ENCODE results near the gene ISLR. TPM values are rescaled to one million over a fixed set of nuclear protein-coding genes. Genes with fewer than 3 reads are reported as not detected.

ISLR gene
- total and polyA plus RNA-seq, 2 donors (not counting 1 experiment from before 2014, with no cell fraction given) = 14.0 to 17.3 TPM

- Histone ChIP-seq H3K9me3 (ENCODE audit: control insufficient read depth, insufficient read depth, low read depth, low read length) (no peaks in the 10 kb centered on the region), H3K27me3 (ENCODE audit: control insufficient read depth, insufficient read depth, low read length) (peaks cover 3% of the 10 kb centered on the region), H4K20me1 (ENCODE audit: control insufficient read depth, extremely low read depth, insufficient read depth, low read length) (no peaks in the 10 kb centered on the region), H3K79me2 (ENCODE audit: control insufficient read depth, insufficient read depth, low read length) (no peaks in the 10 kb centered on the region), H3K4me3 (replicated peaks in 1 of 4; ENCODE audit: control extremely low read depth in 1 of 4, insufficient read depth in 1 of 4, low read depth in 3 of 4, low read length in 4 of 4) (no peak overlapping the region), H3K4me2 (ENCODE audit: extremely low read depth, insufficient read depth, low read length) (no peak overlapping the region), H3K4me1 (ENCODE audit: control insufficient read depth, extremely low read depth, insufficient read depth, low read length) (no peaks in the 10 kb centered on the region), H2AFZ (ENCODE audit: low read length) (no peak overlapping the region), H3K9ac (ENCODE audit: insufficient read depth, low read length) (no peak overlapping the region), H3K27ac (ENCODE audit: insufficient read depth, low read length) (no peak overlapping the region), H3K36me3 (ENCODE audit: control insufficient read depth, insufficient read depth, low read length) (no peaks in the 10 kb centered on the region)
- TF ChIP-seq EZH2 (IDR thresholded peaks at IDR 0.05; ENCODE audit: low read length, missing control alignments) = no peak
- TF ChIP-seq CTCF (conservative IDR thresholded peaks at IDR 0.05 in 1 of 2, IDR thresholded peaks at IDR 0.05 in 1 of 2; ENCODE audit: low read depth in 1 of 2, low read length in 2 of 2) = no peak
- DNase-seq (ENCODE audit: low read depth in 2 of 2) = no peak
These were observed 12.3 kb downstream of the ISLR start for GRCh38 chr15:74185710-74186348.

GRCh38 chr15:74188216-74188615 is 14.7 kb downstream of the ISLR start:
- H3K9me3 ChIP-seq (ENCODE audit: control insufficient read depth, insufficient read depth, low read depth, low read length) = no peaks in the 10 kb centered on the region
- no peaks in the 10 kb centered on the region for H4K20me1 ChIP-seq (ENCODE audit: control insufficient read depth, extremely low read depth, insufficient read depth, low read length)
- H3K27me3 ChIP-seq (ENCODE audit: control insufficient read depth, insufficient read depth, low read length) = no peaks in the 10 kb centered on the region
- H3K9ac ChIP-seq (ENCODE audit: insufficient read depth, low read length) = no peak overlapping the region
- H3K4me2 ChIP-seq (ENCODE audit: extremely low read depth, insufficient read depth, low read length) = no peak overlapping the region
- no peak for TF ChIP-seq EZH2 (IDR thresholded peaks at IDR 0.05; ENCODE audit: low read length, missing control alignments)
- no peak for TF ChIP-seq CTCF (conservative IDR thresholded peaks at IDR 0.05 in 1 of 2, IDR thresholded peaks at IDR 0.05 in 1 of 2; ENCODE audit: low read depth in 1 of 2, low read length in 2 of 2)
- H3K27ac ChIP-seq (ENCODE audit: insufficient read depth, low read length) = no peak overlapping the region
- no peak for DNase-seq (ENCODE audit: low read depth in 2 of 2)
- H3K79me2 ChIP-seq (ENCODE audit: control insufficient read depth, insufficient read depth, low read length) = no peaks in the 10 kb centered on the region
- H2AFZ ChIP-seq (ENCODE audit: low read length) = no peak overlapping the region
- H3K4me3 ChIP-seq (replicated peaks in 1 of 4; ENCODE audit: control extremely low read depth in 1 of 4, insufficient read depth in 1 of 4, low read depth in 3 of 4, low read length in 4 of 4) = no peak overlapping the region
- no peaks in the 10 kb centered on the region for H3K36me3 ChIP-seq (ENCODE audit: control insufficient read depth, insufficient read depth, low read length)
- no peaks in the 10 kb centered on the region for H3K4me1 ChIP-seq (ENCODE audit: control insufficient read depth, extremely low read depth, insufficient read depth, low read length)

- Histone ChIP-seq H2AFZ (ENCODE audit: low read length) (no peak overlapping the region), H3K27me3 (ENCODE audit: control insufficient read depth, insufficient read depth, low read length) (no peaks in the 10 kb centered on the region), H3K27ac (ENCODE audit: insufficient read depth, low read length) (no peak overlapping the region), H3K79me2 (ENCODE audit: control insufficient read depth, insufficient read depth, low read length) (no peaks in the 10 kb centered on the region), H3K9ac (ENCODE audit: insufficient read depth, low read length) (no peak overlapping the region), H3K4me3 (replicated peaks in 1 of 4; ENCODE audit: control extremely low read depth in 1 of 4, insufficient read depth in 1 of 4, low read depth in 3 of 4, low read length in 4 of 4) (no peak overlapping the region), H3K4me1 (ENCODE audit: control insufficient read depth, extremely low read depth, insufficient read depth, low read length) (peaks cover 7% of the 10 kb centered on the region), H4K20me1 (ENCODE audit: control insufficient read depth, extremely low read depth, insufficient read depth, low read length) (no peaks in the 10 kb centered on the region), H3K4me2 (ENCODE audit: extremely low read depth, insufficient read depth, low read length) (no peak overlapping the region), H3K9me3 (ENCODE audit: control insufficient read depth, insufficient read depth, low read depth, low read length) (no peaks in the 10 kb centered on the region), H3K36me3 (ENCODE audit: control insufficient read depth, insufficient read depth, low read length) (no peaks in the 10 kb centered on the region)
- TF ChIP-seq EZH2 (IDR thresholded peaks at IDR 0.05; ENCODE audit: low read length, missing control alignments) (no peak), CTCF (conservative IDR thresholded peaks at IDR 0.05 in 1 of 2, IDR thresholded peaks at IDR 0.05 in 1 of 2; ENCODE audit: low read depth in 1 of 2, low read length in 2 of 2) (no peak)
- no peak for DNase-seq (ENCODE audit: low read depth in 2 of 2)
These were observed 18.3 kb downstream of the ISLR start for GRCh38 chr15:74191798-74192197.

All from fibroblast of lung (primary cell).